GM12874 (cell line): Measurements from ENCODE around the gene GIT2.

Experiments used
- CTCF ChIP-seq: IDR thresholded peaks from 2 replicates; pipeline ENCODE4 v1.5.1; 2011; ENCODE audit warnings: low read depth, mild to moderate bottlenecking, control low read depth, low read length, moderate library complexity; ENCODE audit not compliant: insufficient read depth

The GIT2 gene

GRCh38 chr12:109995686-109996482 lies at the start of gene GIT2:
Gene GIT2, minus strand, starts transcription at chr12:109996368. Its CDS starts 144 bp downstream, at chr12:109996224.
- TF ChIP-seq CTCF = no peak

- no peak for TF ChIP-seq CTCF
Observed at GRCh38 chr12:110042264-110042663, 46.1 kb upstream of the GIT2 start.

- TF ChIP-seq CTCF = no peak
Observed at GRCh38 chr12:110039085-110039807, 43.1 kb upstream of the GIT2 start.

GRCh38 chr12:110038741-110039084 lies 42.5 kb upstream of the GIT2 start:
- TF ChIP-seq CTCF = no peak

- no peak for TF ChIP-seq CTCF
Observed at GRCh38 chr12:110037315-110037714, 41.1 kb upstream of the GIT2 start.

- no peak for TF ChIP-seq CTCF
Observed at GRCh38 chr12:110035534-110036104, 39.5 kb upstream of the GIT2 start.

- no peak for TF ChIP-seq CTCF
Observed at GRCh38 chr12:110033888-110034287, 37.7 kb upstream of the GIT2 start.
